ENCODE data around the gene TAOK1. TPM values are rescaled to one million over a fixed set of nuclear protein-coding genes. Genes with fewer than 3 reads are reported as not detected.

The TAOK1 gene
- total and polyA plus RNA-seq, 2 experiments from 2014 or later: 5.2 to 46.1 TPM

- 80% methylated on average over 2 of the region's 2 CpGs for WGBS (ENCODE audit: low lambda C conversion rate, missing lambda C conversion rate)
- H4K20me1 ChIP-seq (ENCODE audit: insufficient read depth, poor library complexity, severe bottlenecking): no peaks in the 10 kb centered on the region
- no peaks in the 10 kb centered on the region for H3K9me3 ChIP-seq (ENCODE audit: low read depth)
- H3K36me3 ChIP-seq (replicated peaks; ENCODE audit: insufficient read depth, low read depth): no peaks in the 10 kb centered on the region
- H3K4me3 ChIP-seq: no peak overlapping the region
- H3K79me2 ChIP-seq: no peaks in the 10 kb centered on the region
- no peaks in the 10 kb centered on the region for H3K9me2 ChIP-seq (replicated peaks; ENCODE audit: insufficient read depth)
- DNase-seq (ENCODE audit: low spot score): no peak
- no peak overlapping the region for H2AFZ ChIP-seq
- no peaks in the 10 kb centered on the region for H3K4me1 ChIP-seq (ENCODE audit: insufficient read depth)
- H3K27me3 ChIP-seq: no peaks in the 10 kb centered on the region
- TF ChIP-seq EZH2phosphoT487 (IDR thresholded peaks at IDR 0.05; ENCODE audit: low read depth, severe bottlenecking, unreplicated experiment): no peak
- no peak for TF ChIP-seq CTCF (IDR thresholded peaks at IDR 0.05; ENCODE audit: poor library complexity)
- TF ChIP-seq EZH2 (IDR thresholded peaks at IDR 0.05; ENCODE audit: borderline replicate concordance): no peak
- H3K27ac ChIP-seq: no peak overlapping the region
- H3K4me2 ChIP-seq: no peak overlapping the region
Measured at GRCh38 chr17:29363716-29364115, 26.4 kb upstream of the TAOK1 start.

GRCh38 chr17:29364691-29365090 is 25.5 kb upstream of the TAOK1 start:
- no peak for TF ChIP-seq CTCF (IDR thresholded peaks at IDR 0.05; ENCODE audit: poor library complexity)
- TF ChIP-seq EZH2phosphoT487 (IDR thresholded peaks at IDR 0.05; ENCODE audit: low read depth, severe bottlenecking, unreplicated experiment): no peak
- no peak for TF ChIP-seq EZH2 (IDR thresholded peaks at IDR 0.05; ENCODE audit: borderline replicate concordance)
- DNase-seq (ENCODE audit: low spot score): no peak
- Histone ChIP-seq H3K9me2 (replicated peaks; ENCODE audit: insufficient read depth) (no peaks in the 10 kb centered on the region), H3K4me3 (no peak overlapping the region), H2AFZ (no peak overlapping the region), H3K27me3 (no peaks in the 10 kb centered on the region), H3K9me3 (ENCODE audit: low read depth) (no peaks in the 10 kb centered on the region), H3K36me3 (replicated peaks; ENCODE audit: insufficient read depth, low read depth) (no peaks in the 10 kb centered on the region), H3K4me2 (no peak overlapping the region), H4K20me1 (ENCODE audit: insufficient read depth, poor library complexity, severe bottlenecking) (no peaks in the 10 kb centered on the region), H3K4me1 (ENCODE audit: insufficient read depth) (no peaks in the 10 kb centered on the region), H3K27ac (no peak overlapping the region), H3K79me2 (no peaks in the 10 kb centered on the region)
- WGBS (ENCODE audit: low lambda C conversion rate, missing lambda C conversion rate): 95% methylated on average over 4 of the region's 4 CpGs

- no peaks in the 10 kb centered on the region for H3K9me3 ChIP-seq (ENCODE audit: low read depth)
- H3K4me2 ChIP-seq: no peak overlapping the region
- H2AFZ ChIP-seq: no peak overlapping the region
- no peaks in the 10 kb centered on the region for H3K4me1 ChIP-seq (ENCODE audit: insufficient read depth)
- no peak overlapping the region for H3K4me3 ChIP-seq
- H3K9me2 ChIP-seq (replicated peaks; ENCODE audit: insufficient read depth): no peaks in the 10 kb centered on the region
- no peaks in the 10 kb centered on the region for H4K20me1 ChIP-seq (ENCODE audit: insufficient read depth, poor library complexity, severe bottlenecking)
- no peaks in the 10 kb centered on the region for H3K36me3 ChIP-seq (replicated peaks; ENCODE audit: insufficient read depth, low read depth)
- DNase-seq (ENCODE audit: low spot score): no peak
- H3K27ac ChIP-seq: no peak overlapping the region
- H3K79me2 ChIP-seq: no peaks in the 10 kb centered on the region
- TF ChIP-seq EZH2phosphoT487 (IDR thresholded peaks at IDR 0.05; ENCODE audit: low read depth, severe bottlenecking, unreplicated experiment) (no peak), CTCF (IDR thresholded peaks at IDR 0.05; ENCODE audit: poor library complexity) (no peak), EZH2 (IDR thresholded peaks at IDR 0.05; ENCODE audit: borderline replicate concordance) (no peak)
- no peaks in the 10 kb centered on the region for H3K27me3 ChIP-seq
Measured at GRCh38 chr17:29368161-29368560, 22.0 kb upstream of the TAOK1 start.

- Histone ChIP-seq H3K9me2 (replicated peaks; ENCODE audit: insufficient read depth) (no peaks in the 10 kb centered on the region), H3K4me2 (no peak overlapping the region), H4K20me1 (ENCODE audit: insufficient read depth, poor library complexity, severe bottlenecking) (no peaks in the 10 kb centered on the region), H3K27ac (no peak overlapping the region), H3K4me1 (ENCODE audit: insufficient read depth) (no peaks in the 10 kb centered on the region), H3K36me3 (replicated peaks; ENCODE audit: insufficient read depth, low read depth) (no peaks in the 10 kb centered on the region), H3K27me3 (no peaks in the 10 kb centered on the region), H3K79me2 (no peaks in the 10 kb centered on the region), H3K4me3 (no peak overlapping the region), H3K9me3 (ENCODE audit: low read depth) (no peaks in the 10 kb centered on the region), H2AFZ (no peak overlapping the region)
- no peak for DNase-seq (ENCODE audit: low spot score)
- WGBS (ENCODE audit: low lambda C conversion rate, missing lambda C conversion rate): 63% methylated on average over 4 of the region's 4 CpGs
- TF ChIP-seq EZH2 (IDR thresholded peaks at IDR 0.05; ENCODE audit: borderline replicate concordance): no peak
- TF ChIP-seq EZH2phosphoT487 (IDR thresholded peaks at IDR 0.05; ENCODE audit: low read depth, severe bottlenecking, unreplicated experiment): no peak
- TF ChIP-seq CTCF (IDR thresholded peaks at IDR 0.05; ENCODE audit: poor library complexity): no peak
Measured at GRCh38 chr17:29368926-29369325, 21.2 kb upstream of the TAOK1 start.

Measured in hepatocyte (in vitro differentiated cells).